Memory B cell (primary cell): ENCODE measurements around the gene SS18L1.

Experiments
- ATAC-seq: fragments of 150-1000 bp; cut with Tn5 transposase; 2 replicates; pipeline ENCODE4 v1.10.0; 2021; ENCODE audit warnings: low read depth, mild to moderate bottlenecking, moderate library complexity
- DNase-seq, 2 donors: peaks; one replicate each; pipeline ENCODE4 v3.0.0; 2022; ENCODE audit warnings: low spot score in 2 of 2
- H3K27ac Mint-ChIP-seq: one replicate; pipeline ENCODE4 v1.8.0; 2022; ENCODE audit warnings: mild to moderate bottlenecking, moderate library complexity, mixed read lengths
- H3K27me3 Mint-ChIP-seq: one replicate; pipeline ENCODE4 v1.8.0; 2022; ENCODE audit warnings: mixed read lengths
- H3K36me3 Mint-ChIP-seq: one replicate; pipeline ENCODE4 v1.8.0; 2022; ENCODE audit warnings: mild to moderate bottlenecking, mixed read lengths
- H3K4me1 Mint-ChIP-seq: one replicate; pipeline ENCODE4 v1.8.0; 2022; ENCODE audit warnings: mixed read lengths
- H3K4me3 Mint-ChIP-seq: one replicate; pipeline ENCODE4 v1.8.0; 2022; ENCODE audit warnings: mild to moderate bottlenecking, moderate library complexity, mixed read lengths
- H3K9me3 Mint-ChIP-seq: one replicate; pipeline ENCODE4 v1.8.0; 2022; ENCODE audit warnings: mixed read lengths

SS18L1 gene

GRCh38 chr20:62174021-62174804, 30.6 kb downstream of the SS18L1 start:
- Mint-ChIP-seq H3K9me3 (no peaks in the 10 kb centered on the region), H3K27me3 (no peaks in the 10 kb centered on the region), H3K4me1 (no peaks in the 10 kb centered on the region), H3K36me3 (peaks cover 3% of the 10 kb centered on the region), H3K4me3 (no peak overlapping the region), H3K27ac (no peak overlapping the region)
- ATAC-seq (no peak), DNase-seq (no peak)

GRCh38 chr20:62174870-62175624, 31.5 kb downstream of the SS18L1 start:
- no peak overlapping the region for H3K4me3 Mint-ChIP-seq
- peaks cover 3% of the 10 kb centered on the region for H3K36me3 Mint-ChIP-seq
- no peaks in the 10 kb centered on the region for H3K9me3 Mint-ChIP-seq
- ATAC-seq (no peak), DNase-seq (no peak)
- H3K27ac Mint-ChIP-seq: no peak overlapping the region
- no peaks in the 10 kb centered on the region for H3K27me3 Mint-ChIP-seq
- no peaks in the 10 kb centered on the region for H3K4me1 Mint-ChIP-seq

GRCh38 chr20:62175711-62176110, 32.1 kb downstream of the SS18L1 start:
- H3K4me1 Mint-ChIP-seq: no peaks in the 10 kb centered on the region
- no peak for DNase-seq
- H3K9me3 Mint-ChIP-seq: no peaks in the 10 kb centered on the region
- no peak overlapping the region for H3K27ac Mint-ChIP-seq
- H3K27me3 Mint-ChIP-seq: no peaks in the 10 kb centered on the region
- ATAC-seq: no peak
- H3K36me3 Mint-ChIP-seq: peaks cover 3% of the 10 kb centered on the region
- H3K4me3 Mint-ChIP-seq: no peak overlapping the region

GRCh38 chr20:62176866-62177265, 33.3 kb downstream of the SS18L1 start:
- H3K36me3 Mint-ChIP-seq: peaks cover 3% of the 10 kb centered on the region
- no peak overlapping the region for H3K27ac Mint-ChIP-seq
- peaks cover 2% of the 10 kb centered on the region for H3K4me1 Mint-ChIP-seq
- H3K4me3 Mint-ChIP-seq: no peak overlapping the region
- H3K27me3 Mint-ChIP-seq: no peaks in the 10 kb centered on the region
- ATAC-seq: no peak
- no peak for DNase-seq
- no peaks in the 10 kb centered on the region for H3K9me3 Mint-ChIP-seq

GRCh38 chr20:62177307-62177706, 33.7 kb downstream of the SS18L1 start:
- no peak for DNase-seq
- Mint-ChIP-seq H3K4me1 (peaks cover 5% of the 10 kb centered on the region), H3K4me3 (no peak overlapping the region), H3K9me3 (no peaks in the 10 kb centered on the region), H3K36me3 (peaks cover 3% of the 10 kb centered on the region), H3K27ac (no peak overlapping the region), H3K27me3 (no peaks in the 10 kb centered on the region)
- no peak for ATAC-seq

- no peak for ATAC-seq
- Mint-ChIP-seq H3K4me3 (no peak overlapping the region), H3K27ac (no peak overlapping the region), H3K27me3 (no peaks in the 10 kb centered on the region), H3K36me3 (peaks cover 3% of the 10 kb centered on the region), H3K4me1 (peaks cover 7% of the 10 kb centered on the region), H3K9me3 (no peaks in the 10 kb centered on the region)
- DNase-seq: no peak
Measured at GRCh38 chr20:62178316-62179161, 35.0 kb downstream of the SS18L1 start.

GRCh38 chr20:62179162-62179504, 35.6 kb downstream of the SS18L1 start:
- ATAC-seq: no peak
- no peaks in the 10 kb centered on the region for H3K9me3 Mint-ChIP-seq
- H3K36me3 Mint-ChIP-seq: peaks cover 3% of the 10 kb centered on the region
- no peaks in the 10 kb centered on the region for H3K27me3 Mint-ChIP-seq
- no peak overlapping the region for H3K4me3 Mint-ChIP-seq
- H3K27ac Mint-ChIP-seq: no peak overlapping the region
- peaks cover 11% of the 10 kb centered on the region for H3K4me1 Mint-ChIP-seq
- no peak for DNase-seq

GRCh38 chr20:62181808-62182207, 38.2 kb downstream of the SS18L1 start:
- peak overlapping the region; percentile 99 for H3K27ac Mint-ChIP-seq
- no peaks in the 10 kb centered on the region for H3K9me3 Mint-ChIP-seq
- H3K4me1 Mint-ChIP-seq: peaks cover 22% of the 10 kb centered on the region
- no peaks in the 10 kb centered on the region for H3K27me3 Mint-ChIP-seq
- ATAC-seq (no peak), DNase-seq (no peak)
- peak overlapping the region; percentile 97 for H3K4me3 Mint-ChIP-seq
- H3K36me3 Mint-ChIP-seq: peaks cover 1% of the 10 kb centered on the region

GRCh38 chr20:62182469-62183425, 39.2 kb downstream of the SS18L1 start, which contains the start of gene MTG2:
MTG2 (plus strand) TSS chr20:62183028; CDS start chr20:62193421, 10,393 bp downstream.
- H3K36me3 Mint-ChIP-seq: peaks cover 2% of the 10 kb centered on the region
- peaks cover 28% of the 10 kb centered on the region for H3K4me1 Mint-ChIP-seq
- DNase-seq (peak; percentile 85 to 88), ATAC-seq (peak; percentile 93)
- no peaks in the 10 kb centered on the region for H3K9me3 Mint-ChIP-seq
- H3K27me3 Mint-ChIP-seq: no peaks in the 10 kb centered on the region
- H3K27ac Mint-ChIP-seq: peak within 1 kb of the TSS; percentile 99
- H3K4me3 Mint-ChIP-seq: peak within 1 kb of the TSS; percentile 97

- DNase-seq (no peak), ATAC-seq (no peak)
- no peaks in the 10 kb centered on the region for H3K27me3 Mint-ChIP-seq
- peak overlapping the region; percentile 97 for H3K4me3 Mint-ChIP-seq
- peaks cover 2% of the 10 kb centered on the region for H3K36me3 Mint-ChIP-seq
- H3K4me1 Mint-ChIP-seq: peaks cover 29% of the 10 kb centered on the region
- H3K9me3 Mint-ChIP-seq: no peaks in the 10 kb centered on the region
- peak overlapping the region; percentile 99 for H3K27ac Mint-ChIP-seq
Measured at GRCh38 chr20:62183426-62184142, 40.0 kb downstream of the SS18L1 start.

GRCh38 chr20:62186096-62186426, 42.5 kb downstream of the SS18L1 start:
- H3K27ac Mint-ChIP-seq: no peak overlapping the region
- ATAC-seq: no peak
- no peak overlapping the region for H3K4me3 Mint-ChIP-seq
- H3K9me3 Mint-ChIP-seq: no peaks in the 10 kb centered on the region
- H3K27me3 Mint-ChIP-seq: no peaks in the 10 kb centered on the region
- no peak for DNase-seq
- peaks cover 29% of the 10 kb centered on the region for H3K4me1 Mint-ChIP-seq
- peaks cover 11% of the 10 kb centered on the region for H3K36me3 Mint-ChIP-seq

- Mint-ChIP-seq H3K4me3 (no peak overlapping the region), H3K36me3 (peaks cover 11% of the 10 kb centered on the region), H3K9me3 (no peaks in the 10 kb centered on the region), H3K27me3 (no peaks in the 10 kb centered on the region), H3K4me1 (peaks cover 24% of the 10 kb centered on the region), H3K27ac (no peak overlapping the region)
- ATAC-seq (no peak), DNase-seq (no peak)
Measured at GRCh38 chr20:62186887-62187866, 43.6 kb downstream of the SS18L1 start.
